NCI-H128 (cell line): ENCODE measurements around the gene GATA1.

Experiments
- DNase-seq: peaks from one replicate; lab custom pipeline; 2025; ENCODE audit not compliant: unreplicated experiment; lab: John Stamatoyannopoulos, UW

The GATA1 gene

GRCh38 chrX:48786341-48786800, at the start of gene GATA1:
TSS of gene GATA1 (plus strand) at chrX:48786590. CDS start at chrX:48791110, 4,520 bp downstream.
- DNase-seq: no peak

GRCh38 chrX:48736878-48737212, 49.5 kb upstream of the GATA1 start:
- no peak for DNase-seq

DNA sequence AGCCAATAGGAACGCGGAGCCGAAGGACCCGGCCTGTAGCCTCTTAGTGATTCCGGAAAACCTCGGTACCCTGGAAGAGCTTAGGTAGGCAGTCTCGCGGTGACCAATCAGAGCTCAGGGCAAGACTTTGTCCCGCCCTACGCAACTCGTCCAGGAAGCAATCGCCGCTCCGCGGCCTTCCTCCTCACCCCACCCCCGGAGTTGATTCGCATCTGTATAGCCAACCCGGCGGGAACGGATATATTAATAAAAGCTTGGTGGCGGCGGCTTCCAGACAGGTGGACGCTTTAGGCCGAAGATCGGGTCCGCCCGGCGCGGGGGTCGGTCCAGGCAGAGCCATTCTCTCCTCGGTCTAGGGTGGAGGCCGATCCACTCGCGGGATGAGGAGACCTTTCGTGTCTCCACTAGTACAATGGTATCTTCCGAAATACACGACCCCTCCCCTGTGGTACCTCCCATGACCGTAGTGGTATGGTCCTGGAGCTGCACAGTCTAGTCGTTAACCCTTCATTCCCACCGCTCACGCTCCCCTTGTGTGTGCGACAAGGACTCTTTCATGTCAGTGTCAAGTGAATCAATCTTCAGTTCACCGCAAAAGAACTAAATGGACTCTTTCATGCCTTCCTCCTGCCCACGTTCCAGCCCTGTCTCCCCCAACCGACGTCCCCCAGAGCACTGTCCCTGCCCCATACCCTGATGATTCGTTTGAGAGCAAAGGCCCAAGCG, 49.0 kb upstream of the GATA1 start:
- DNase-seq: peak; percentile 90

GRCh38 chrX:48737940-48738339, 48.5 kb upstream of the GATA1 start:
- DNase-seq: no peak

DNA sequence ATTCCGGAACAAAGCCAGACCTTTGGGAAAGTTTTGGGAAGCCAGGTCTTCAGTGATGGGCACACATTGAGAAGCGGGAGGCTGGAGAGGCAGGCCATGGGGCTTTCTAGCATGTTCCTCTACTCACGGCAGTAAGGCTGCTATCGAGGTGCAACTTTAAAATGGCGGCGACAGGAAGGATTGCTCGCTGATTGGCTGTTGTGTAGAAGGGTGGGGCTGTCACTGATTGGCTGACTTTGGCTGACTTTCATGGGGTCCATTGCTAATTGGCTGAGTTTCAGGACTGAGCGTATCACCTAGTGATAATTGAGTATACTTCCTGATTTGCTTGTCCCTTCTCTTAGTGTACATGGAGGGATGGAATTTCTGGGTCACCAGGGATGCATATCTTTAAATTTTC, 44.6 kb upstream of the GATA1 start:
- no peak for DNase-seq

DNA sequence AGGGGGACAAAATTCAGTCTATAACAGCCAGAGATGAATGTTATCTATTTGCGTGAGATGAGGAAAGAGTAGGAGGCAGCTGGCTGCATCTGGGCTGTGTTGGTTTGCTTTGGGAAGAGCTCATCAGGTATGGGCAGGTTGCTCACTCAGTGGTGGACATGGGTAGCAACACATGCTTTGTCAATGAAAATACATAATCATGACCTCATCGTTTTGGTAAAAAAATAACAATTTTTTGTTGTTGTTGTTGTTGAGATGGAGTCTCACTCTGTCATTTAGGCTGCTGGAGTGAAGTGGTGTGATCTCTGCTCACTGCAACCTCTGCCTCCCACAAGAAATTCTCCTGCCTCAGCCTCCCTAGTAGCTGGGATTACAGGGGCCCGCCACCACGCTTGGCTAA, 41.2 kb upstream of the GATA1 start:
- DNase-seq: no peak

GRCh38 chrX:48747415-48748016, 38.9 kb upstream of the GATA1 start:
- no peak for DNase-seq

DNA sequence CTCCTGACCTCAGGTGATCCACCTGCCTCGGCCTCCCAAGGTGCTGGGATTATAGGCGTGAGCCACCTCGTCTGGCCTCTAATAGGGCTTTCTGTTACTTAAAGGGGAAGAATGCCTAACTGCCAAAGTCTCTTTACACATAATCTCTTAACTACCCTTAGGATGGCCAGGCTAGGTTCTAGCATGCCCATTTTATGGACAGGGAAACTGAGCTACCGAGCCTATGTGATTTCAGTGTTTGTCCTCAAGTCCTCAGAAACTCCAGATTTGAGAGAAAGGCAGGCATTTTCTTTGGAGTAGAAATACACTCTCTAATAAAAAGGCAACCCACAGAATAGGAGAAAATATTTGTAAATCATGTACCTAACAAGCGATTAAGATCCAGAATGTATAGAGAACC, 37.2 kb upstream of the GATA1 start:
- DNase-seq: no peak

- no peak for DNase-seq
Measured at GRCh38 chrX:48751343-48751742, 35.0 kb upstream of the GATA1 start.

DNA sequence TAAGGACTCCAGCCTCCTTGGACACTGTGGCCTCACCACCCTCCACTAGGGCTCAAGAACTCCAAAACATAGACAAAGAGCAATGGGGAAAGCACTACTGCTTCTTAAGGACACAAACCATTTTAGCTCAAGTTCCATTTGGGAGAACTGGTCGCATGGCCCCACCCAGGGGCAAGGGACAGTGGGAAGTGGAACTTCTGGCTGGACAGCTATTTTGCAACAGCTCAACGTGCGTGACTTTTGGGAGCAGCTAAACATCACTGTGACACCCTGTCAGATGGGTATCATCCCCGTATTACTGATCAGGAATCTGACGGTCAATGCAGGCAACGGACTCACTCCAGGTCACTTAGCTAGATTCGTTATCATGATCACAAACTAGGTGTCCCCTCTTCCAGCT, 33.9 kb upstream of the GATA1 start:
- no peak for DNase-seq

GRCh38 chrX:48753708-48754228, 32.6 kb upstream of the GATA1 start:
- no peak for DNase-seq

DNA sequence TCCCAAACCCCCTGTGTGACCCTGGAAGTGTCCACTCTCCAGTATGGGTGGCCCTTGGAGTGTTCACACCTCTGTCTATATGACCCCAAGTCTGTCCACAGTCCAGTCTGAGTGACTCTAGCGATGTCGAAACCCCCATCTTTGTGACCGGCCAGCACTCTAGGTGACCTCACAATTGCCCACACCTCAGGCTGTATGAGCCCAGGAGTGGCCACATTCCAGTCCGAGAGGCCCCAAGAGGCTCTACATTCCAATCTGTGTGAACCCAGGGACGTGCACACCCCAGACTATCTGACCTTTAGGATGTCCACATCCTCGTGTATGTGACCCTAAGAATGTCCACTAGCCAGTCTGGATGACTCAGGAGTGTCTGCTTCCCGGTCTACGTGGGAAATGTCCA, 32.2 kb upstream of the GATA1 start:
- no peak for DNase-seq

DNA sequence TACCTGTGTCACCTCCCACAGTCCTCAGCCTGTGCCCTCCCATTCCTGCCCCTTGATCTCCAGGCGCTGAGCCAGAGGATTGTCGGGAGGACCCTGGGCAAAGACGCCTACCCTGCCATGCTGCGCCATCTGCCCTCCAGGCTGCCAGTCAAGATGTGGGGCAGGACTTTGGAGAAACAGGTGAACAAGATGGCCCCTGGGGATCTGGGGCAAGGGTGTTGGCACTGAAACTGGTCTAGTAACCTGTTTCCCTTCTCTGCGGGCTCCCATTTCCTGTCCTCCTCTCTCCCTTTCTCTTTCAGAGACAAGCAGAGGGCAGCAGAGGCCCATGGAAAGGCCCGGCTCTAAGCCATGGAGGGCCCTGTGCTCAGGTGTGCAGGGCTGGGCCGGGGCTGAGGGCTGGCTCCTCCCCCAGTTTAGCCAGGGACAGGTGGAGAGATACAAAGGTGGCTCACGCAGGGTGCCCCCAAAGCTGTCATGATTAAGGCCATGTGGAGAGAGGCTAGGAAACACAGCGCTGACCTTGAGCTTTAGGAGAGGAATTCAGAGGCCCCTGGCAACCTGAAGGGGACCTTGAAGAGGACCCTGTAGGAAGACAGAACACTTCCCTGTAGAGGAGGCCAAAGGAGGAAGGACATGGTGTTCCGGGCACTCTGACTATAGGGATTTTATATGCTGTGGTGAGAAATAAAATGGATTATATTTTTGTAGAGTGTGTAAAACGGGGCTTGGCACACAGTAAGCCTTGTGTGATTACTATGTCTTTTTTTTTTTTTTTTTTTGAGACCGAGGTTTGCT, 24.5 kb upstream of the GATA1 start, which contains the start of gene GLOD5:
Gene GLOD5 (plus strand): TSS at position 74 of the 798 bp plus-strand sequence. CDS start 44 bp downstream, at position 118.
- peak; percentile 54 for DNase-seq

DNA sequence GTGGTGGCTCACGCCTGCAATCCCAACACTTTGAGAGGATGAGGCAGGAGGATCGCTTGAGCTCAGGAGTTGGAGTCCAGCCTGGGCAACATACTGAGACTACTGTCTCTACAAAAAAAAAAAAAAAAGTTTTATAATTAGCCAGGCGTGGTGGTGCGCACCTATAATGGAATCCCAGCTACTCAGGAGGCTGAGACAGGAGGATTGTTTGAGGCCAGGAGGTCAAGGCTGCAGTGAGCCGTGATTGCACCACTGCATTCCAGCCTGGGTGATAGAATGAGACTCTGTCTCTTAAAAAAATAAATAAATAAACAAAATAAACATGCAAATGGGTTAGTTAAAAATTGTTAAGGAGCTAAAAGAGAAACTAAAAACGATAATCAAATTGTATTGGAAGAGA, 17.2 kb upstream of the GATA1 start:
- DNase-seq: no peak

- no peak for DNase-seq
Measured at GRCh38 chrX:48770296-48770695, 16.1 kb upstream of the GATA1 start.

DNA sequence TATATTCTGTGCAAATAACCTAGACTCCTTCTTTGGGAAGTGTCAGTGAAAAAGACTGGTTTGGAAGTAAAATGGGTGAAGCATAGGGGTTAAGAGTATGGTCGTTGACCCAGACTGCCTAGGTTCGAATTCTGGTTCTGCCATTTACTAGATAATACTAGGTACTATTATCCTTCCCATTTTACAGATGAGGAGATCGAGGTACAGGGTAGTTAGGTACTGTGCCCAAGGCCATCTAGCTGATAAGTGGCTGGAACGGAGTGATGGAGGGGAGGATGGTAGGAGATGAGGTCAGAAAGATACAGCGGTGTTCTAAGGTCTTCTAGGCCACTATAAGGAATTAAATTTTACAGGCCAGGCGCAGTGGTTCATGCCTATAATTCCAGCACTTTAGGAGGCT, 13.8 kb upstream of the GATA1 start:
- DNase-seq: no peak

DNA sequence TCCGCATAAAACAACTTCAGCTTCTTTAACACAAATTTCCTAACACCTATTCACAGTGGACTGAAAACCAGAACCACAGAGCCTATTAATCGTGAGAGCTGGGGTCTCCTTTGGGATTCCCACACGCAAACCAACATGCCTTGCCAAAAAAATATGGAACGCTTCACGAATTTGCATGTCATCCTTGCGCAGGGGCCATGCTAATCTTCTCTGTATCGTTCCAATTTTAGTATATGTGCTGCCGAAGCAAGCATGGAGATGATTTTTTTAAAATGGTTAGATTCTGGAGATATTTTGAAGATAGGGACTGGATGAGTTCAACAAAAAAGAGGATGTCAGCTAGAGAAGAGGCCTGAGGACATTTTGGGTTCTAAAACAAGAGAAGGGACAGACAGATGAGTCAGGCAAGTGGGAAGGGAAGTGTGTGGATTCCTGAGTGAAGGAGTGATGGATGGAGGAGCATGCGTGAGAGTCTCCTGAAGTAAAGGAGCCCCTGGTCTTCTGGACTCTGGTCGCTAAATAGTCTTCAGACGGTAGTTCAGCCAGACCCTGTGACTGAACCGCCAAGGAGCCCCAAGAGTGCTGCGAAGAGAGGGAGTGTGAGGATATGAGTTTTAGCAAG, 9.5 kb upstream of the GATA1 start:
- no peak for DNase-seq

DNA sequence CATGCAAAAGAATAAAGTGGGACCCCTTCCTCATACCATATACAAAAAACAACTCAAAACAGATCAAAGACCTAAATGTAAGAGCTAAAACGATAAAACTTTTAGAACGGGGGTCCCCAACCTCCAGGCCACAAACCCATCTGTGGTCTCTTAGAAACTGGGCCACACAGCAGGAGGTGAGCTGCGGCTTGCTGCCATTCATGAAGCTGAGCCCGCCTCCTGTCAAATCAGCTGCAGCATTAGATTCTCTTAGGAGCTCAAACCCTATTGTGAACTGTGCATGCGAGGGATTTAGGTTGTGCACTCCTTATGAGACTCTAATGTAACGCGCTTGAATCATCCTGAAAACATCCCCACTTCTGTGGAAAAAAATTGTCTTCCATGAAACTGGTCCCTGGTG, 7.0 kb upstream of the GATA1 start:
- no peak for DNase-seq

GRCh38 chrX:48781705-48782104, 4.7 kb upstream of the GATA1 start:
- no peak for DNase-seq

GRCh38 chrX:48782216-48782615, 4.2 kb upstream of the GATA1 start:
- no peak for DNase-seq

- no peak for DNase-seq
Measured at GRCh38 chrX:48782795-48783194, 3.6 kb upstream of the GATA1 start.
